Glomerular visceral epithelial cell (primary cell): ENCODE measurements around the gene ASIC3.
"Not testable (repeated sequence)": the region's sequence is repeated elsewhere in the genome, so short reads cannot be mapped to it uniquely, and the experiment has no call there.

Experiments
- DNase-seq: peaks from one replicate; pipeline ENCODE4 v3.0.0-alpha.2; 2016; ENCODE audit errors: extremely low spot score

ASIC3 gene

DNA sequence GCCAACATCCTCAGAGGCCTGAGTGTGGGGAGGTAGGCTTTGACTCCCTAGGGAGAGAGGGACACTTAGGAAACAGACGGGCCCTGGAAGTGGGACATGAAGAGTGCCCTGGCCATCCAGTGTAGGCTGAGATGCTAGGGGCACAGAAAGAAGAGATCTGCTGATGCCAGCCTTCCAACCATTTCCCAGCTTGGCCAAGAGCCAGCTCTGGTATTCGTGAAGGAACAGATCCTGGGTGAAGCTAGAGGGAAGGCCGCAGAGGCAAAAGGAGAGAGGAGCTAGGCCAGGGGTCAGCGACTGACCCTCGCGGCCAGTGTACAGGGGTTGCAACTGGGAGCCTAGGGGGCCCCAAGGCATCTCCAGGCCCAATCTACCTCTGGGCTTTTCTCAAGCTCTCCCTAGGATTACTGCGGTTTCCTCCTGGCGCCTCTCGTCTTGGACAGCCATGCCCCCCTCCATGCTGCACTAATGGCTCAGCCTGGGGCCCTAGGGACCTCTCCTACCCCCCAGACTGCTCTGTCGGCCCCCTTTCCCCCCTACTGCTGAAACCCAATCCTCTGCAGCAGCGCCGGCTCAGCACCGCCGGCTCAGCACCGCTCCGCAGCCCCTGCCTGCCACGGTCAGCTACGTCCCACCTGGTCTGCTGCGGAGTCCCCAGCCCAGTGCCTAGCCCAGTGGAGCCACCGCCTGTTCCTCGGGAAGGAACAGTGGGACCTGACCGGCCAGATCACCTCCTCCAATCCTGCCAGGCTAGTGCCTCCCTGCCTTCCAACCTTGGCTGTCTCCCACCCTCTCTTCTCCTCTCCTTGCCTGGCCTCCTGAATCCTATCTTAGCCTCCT is at the start of gene ASIC3:
Gene ASIC3, plus strand, starts transcription at position 556 of the 840 bp plus-strand sequence. CDS start 355 bp downstream, outside the sequence.
- no peak for DNase-seq

DNA sequence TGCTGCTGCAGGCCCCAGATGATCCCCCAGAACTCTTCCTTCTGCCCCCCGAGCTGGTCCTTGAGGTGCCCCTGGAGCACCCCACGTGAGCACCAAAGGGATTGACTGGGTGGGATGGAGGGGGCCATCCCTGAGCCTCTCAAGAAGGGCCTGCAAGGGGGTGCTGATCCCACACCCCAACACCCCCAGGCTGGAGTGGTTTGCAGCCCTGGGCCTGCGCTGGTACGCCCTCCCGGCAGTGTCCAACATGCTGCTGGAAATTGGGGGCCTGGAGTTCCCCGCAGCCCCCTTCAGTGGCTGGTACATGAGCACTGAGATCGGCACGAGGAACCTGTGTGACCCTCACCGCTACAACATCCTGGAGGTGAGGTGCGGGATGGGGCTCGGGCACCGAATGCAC is 49.3 kb upstream of the ASIC3 start:
- no peak for DNase-seq

DNA sequence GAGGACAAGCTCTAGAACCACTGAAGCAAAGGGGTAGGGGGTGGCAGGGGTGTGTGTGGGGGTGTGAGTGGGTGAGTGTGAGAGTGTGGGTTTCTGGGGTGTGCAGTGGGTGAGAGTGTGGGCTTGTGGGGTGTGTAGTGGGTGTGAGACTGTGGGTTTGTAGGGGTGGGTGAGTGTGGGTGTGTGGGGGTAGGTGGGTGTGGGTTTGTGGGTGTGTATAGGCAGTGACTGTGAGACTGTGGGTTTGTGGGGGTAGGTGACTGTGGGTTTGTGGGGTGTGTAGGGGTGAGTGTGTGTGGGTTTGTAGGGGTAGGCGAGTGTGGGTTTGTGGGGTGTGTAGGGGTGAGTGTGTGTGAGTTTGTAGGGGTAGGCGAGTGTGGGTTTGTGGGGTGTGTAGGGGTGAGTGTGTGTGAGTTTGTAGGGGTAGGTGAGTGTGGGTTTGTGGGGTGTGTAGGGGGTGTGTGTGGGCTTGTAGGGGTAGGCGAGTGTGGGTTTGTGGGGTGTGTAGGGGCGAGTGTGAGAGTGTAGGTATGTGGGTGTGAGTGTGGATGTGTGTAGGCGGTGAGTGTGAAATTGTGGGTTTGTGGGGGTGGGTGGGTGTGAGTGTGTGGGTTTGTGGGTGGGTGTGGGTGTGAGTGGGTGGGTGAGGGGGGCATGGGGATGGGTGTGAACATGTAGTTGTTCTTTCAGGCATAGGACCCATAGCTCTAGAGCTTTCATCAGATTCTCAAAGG is 48.7 kb upstream of the ASIC3 start:
- no peak for DNase-seq

DNA sequence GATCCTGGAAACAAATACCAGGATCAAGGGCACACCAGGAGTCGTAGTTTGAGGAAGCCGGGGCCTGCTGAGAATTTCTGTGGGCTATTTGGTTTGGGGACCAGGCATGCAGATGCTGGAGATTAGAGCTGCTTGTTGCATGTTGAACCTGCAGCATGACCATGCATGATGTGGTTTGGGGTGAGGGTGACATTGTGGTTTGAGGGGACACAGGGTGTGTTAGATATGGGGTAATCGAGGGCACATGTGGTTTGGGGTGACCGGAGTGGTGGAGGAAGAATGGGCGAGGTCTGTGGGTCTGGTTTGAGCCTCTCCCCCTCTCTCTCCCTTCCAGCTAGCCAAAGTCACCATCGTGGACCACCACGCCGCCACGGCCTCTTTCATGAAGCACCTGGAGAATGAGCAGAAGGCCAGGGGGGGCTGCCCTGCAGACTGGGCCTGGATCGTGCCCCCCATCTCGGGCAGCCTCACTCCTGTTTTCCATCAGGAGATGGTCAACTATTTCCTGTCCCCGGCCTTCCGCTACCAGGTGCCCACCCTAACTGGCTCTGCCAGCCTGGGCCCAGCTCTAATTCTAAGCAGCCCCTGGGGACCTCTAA is 47.3 kb upstream of the ASIC3 start:
- DNase-seq, result no peak

DNA sequence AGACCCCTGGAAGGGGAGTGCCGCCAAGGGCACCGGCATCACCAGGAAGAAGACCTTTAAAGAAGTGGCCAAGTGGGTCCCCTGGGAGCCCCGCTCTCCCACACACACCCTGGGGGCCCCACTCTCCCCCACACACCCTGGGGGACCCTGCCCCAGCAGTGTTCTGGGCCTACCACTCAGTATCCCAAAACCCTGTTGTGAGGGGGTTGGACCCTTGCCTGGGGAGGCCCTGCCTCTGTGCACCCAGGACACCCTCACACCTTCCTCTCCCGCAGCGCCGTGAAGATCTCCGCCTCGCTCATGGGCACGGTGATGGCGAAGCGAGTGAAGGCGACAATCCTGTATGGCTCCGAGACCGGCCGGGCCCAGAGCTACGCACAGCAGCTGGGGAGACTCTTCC is 46.8 kb upstream of the ASIC3 start:
- no peak for DNase-seq

DNA sequence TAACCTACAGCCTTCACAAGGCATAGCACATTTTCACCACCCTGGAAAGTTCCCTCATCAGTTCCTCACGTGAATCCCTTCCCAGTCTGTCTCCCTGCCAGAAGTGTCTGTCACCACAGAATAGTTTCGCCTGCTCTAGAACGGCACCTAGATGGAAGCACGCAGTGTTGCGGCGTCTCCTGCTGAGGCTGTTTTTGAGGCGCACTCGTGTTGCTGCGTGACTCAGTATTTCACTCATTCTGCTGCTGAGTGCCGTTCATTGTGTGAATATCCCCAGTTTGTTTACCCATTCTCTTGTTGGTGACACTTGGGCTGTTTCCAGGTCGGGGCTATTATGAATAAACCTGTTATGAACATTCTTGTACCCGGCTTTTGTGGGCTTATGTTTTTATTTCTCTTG is 44.8 kb upstream of the ASIC3 start:
- DNase-seq, result no peak

DNA sequence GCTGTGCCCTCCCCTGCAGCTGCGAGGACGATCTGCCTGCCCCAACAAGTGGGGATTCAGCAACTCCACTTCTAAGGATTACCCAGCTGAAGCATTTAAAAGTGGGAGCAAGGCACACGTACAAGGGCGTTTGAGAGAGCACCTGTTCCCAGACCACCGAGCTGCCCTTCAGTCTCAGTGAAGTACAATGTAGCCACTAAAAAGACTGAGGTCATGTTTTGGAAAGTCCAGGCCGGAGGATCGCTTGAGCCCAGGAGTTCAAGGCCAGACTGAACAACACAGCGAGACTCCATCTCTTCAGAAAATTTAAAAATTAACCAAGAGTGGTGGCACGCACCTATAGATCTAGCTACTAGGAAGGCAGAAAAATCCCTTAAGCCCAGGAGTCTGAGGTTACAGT is 42.8 kb upstream of the ASIC3 start:
- DNase-seq, result no peak

DNA sequence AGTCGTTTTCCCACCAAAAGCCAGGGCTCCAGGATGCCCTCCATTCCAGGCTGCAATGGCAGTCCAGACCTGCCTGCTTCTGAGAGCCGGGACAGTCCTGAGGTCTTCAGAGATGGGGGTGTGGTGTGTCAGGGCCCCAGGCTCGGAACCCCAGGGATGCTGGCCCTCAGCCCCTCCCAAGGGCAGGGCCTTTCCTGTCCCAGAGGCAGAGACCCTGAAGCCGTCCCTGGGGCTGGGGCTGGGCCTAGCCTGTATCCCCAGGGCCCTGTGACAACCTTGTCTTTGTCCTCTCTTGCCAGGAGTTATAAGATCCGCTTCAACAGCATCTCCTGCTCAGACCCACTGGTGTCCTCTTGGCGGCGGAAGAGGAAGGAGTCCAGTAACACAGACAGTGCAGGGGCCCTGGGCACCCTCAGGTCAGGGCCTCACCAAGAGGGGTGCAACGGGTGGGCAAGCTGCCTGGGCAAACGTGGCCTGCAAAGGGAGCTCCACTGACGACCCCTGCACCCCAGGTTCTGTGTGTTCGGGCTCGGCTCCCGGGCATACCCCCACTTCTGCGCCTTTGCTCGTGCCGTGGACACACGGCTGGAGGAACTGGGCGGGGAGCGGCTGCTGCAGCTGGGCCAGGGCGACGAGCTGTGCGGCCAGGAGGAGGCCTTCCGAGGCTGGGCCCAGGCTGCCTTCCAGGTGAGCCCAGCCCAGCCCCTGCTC is 41.6 kb upstream of the ASIC3 start:
- DNase-seq, result no peak

DNA sequence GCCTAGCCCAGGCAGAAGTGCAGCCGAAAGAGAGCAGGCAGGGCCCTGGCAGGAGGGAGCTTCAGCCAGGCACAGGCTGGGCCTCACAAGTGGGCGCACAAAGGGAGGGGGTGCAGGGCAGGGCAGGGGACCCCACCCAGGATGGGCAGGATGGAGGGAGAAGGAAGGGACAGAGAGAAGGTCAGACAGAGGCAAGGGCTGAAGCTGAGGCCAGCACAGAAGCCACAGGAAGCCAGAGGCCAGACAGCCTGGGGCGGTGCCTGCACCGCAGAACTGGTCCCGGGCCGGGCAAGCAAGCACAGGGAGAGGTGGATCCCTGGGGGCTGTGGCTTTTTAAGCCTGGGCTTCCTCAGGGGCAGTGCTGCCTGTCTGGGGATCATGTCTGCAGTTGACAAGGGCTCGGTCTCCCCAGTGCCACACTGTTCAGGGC is 40.8 kb upstream of the ASIC3 start:
- no peak for DNase-seq

DNA sequence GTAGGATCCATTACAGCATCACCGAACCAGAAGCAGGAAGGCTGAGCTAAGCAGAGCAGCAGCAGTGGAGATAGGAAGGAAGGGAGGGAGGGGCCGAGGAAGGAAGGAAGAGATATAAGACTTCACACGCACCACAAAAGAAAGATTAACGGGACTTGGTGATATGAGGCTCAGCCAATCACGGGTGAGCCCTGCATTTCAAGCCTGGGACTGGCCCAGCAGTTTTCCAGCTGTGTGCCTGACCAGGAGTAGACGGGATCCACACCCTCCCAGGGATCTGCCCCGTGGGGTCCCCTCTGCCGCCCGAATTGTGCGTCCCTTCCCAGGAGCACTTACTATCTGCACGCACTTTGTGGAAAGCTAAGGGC is 40.2 kb upstream of the ASIC3 start:
- no peak for DNase-seq

DNA sequence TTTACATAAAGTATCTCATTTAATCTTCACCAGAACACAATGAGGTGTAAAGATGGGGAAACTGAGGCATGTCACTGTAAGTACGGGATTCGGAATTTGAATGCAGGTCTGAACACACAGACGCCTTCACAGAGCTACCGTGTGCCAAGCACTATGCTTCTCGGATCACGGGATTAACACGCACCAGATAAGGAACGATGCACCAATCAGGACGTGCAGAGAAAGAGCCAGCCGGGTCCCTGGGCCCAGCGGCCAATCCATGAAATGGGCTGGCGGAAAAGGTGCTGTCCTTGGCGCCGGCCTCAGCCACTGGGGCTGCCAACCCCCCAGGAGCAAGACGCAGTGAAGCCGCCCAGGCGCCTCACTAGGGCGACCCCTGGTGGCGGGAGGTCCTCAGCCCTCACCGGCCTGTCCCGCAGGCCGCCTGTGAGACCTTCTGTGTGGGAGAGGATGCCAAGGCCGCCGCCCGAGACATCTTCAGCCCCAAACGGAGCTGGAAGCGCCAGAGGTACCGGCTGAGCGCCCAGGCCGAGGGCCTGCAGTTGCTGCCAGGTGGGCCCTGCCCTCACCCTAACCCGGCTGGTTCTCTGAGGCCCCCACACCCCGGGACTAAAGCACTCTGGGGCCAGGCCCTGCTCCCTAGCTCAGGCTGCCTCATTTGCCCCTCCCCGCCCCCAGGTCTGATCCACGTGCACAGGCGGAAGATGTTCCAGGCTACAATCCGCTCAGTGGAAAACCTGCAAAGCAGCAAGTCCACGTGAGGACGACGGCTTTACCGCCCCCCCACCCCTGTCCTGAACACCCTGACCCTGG is 39.6 kb upstream of the ASIC3 start:
- DNase-seq, result peak; percentile 34

DNA sequence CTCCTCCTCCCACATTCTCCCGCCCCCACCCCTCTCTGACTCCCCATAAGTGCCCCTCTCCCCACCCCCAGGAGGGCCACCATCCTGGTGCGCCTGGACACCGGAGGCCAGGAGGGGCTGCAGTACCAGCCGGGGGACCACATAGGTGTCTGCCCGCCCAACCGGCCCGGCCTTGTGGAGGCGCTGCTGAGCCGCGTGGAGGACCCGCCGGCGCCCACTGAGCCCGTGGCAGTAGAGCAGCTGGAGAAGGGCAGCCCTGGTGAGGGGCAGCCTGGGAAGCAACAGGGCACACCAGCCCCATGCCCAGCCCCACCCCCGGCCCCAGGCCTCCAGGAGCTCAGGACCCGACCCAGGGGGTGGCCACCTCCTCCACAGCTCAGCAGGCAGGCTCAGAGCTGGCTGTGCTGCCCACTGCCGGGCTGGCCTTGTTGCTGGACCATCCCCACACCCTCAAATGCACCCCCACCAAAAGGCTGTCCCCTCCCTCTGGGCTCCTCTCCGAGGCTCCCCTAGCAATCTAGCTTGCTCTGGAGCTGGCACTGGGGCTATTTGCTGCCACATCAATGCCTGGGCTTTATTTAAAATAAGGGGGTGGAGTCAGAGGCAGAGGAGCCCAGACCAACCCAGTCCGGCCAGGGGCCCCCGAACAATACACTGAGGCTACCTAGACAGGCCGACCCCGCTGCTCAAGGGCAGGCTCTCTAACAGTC is 38.8 kb upstream of the ASIC3 start:
- DNase-seq, result no peak

DNA sequence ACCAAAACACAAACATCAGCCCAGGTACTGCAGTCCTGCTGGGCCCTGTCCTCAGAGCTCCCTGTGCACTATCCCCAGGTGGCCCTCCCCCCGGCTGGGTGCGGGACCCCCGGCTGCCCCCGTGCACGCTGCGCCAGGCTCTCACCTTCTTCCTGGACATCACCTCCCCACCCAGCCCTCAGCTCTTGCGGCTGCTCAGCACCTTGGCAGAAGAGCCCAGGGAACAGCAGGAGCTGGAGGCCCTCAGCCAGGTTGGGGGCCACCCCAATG is 38.4 kb upstream of the ASIC3 start:
- no peak for DNase-seq

DNA sequence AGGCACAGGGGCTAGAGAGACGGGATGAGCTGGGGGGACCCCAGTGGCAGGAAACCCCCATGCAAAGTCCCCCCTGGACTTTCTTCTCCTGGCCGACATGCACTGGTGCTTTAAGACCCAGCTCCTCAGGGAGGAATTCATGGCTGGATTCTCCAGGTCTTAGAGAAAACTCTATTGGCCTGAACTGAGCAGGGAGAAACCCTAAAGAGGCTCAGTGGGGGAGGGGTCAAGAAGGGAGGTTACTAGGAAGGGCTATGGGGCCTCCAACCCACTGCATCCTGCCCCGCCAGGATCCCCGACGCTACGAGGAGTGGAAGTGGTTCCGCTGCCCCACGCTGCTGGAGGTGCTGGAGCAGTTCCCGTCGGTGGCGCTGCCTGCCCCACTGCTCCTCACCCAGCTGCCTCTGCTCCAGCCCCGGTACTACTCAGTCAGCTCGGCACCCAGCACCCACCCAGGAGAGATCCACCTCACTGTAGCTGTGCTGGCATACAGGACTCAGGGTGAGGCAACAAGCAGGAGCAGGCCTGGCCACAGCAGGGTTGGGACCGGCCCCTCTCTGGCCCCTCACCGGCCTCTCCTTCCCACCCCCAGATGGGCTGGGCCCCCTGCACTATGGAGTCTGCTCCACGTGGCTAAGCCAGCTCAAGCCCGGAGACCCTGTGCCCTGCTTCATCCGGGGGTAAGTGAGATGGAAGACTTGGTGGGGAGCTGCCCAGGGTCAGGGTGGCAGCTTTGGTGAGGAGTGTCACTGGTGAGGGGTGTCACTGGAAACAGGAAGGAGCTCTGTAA is 37.8 kb upstream of the ASIC3 start:
- DNase-seq, result peak; percentile 31

DNA sequence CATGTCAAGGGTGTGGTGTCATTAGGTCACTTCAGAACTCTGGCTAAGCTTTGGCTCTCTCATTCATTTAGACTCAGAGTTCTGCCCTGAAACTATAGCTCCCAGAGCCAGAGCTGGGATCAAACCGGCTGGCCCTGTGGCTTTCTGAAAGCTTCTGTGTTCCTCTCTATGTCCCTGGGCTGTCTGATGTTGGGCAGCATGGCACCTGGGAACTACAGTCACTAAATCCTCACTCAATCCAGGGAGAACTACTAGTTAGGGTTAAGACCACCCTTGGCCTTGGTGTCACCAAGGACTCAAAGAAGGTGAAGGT is 37.3 kb upstream of the ASIC3 start:
- DNase-seq, result no peak

DNA sequence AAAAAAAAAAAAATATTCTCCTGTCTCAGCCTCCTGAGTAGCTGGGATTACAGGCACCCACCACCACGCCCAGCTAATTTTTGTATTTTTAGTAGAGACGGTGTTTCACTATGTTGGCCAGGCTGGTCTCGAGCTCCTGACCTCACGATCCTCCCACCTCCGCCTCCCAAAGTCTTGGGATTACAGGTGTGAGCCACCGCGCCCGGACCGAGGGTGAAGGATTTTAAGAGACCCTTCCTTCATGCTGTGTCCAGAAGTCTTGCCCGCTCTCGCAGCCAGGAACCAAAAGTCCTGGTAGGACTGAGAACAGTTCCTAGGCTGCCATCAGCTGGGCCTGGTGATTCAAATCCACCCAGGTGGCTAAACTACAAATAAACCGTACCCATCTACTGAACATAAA is 36.7 kb upstream of the ASIC3 start:
- not testable (repeated sequence) for DNase-seq

DNA sequence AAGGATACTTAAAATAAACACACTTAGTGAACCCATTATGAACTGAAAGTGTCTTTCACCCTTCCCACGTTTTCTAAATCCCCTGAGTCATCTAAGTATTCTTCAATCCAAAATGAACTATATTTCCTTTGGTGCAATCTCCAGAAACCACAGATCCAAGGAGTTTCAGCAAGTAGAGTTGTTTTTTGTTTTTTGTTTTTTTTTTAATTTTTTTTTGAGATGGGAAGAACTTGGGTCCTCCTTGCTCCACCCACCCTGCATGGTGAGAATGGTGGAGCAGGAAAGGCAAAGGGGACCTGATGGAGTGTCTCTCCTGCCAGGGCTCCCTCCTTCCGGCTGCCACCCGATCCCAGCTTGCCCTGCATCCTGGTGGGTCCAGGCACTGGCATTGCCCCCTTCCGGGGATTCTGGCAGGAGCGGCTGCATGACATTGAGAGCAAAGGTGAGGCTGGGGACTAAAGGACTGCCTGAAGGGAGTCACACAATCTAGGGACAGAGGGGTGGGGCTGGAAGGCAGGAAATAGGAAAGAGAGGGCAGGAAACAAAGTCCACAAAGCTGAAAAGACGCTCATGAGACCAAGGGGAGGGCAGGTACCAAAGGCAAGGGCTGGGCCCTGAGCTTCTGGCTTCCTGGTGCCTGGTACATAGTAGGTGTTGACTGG is 36.2 kb upstream of the ASIC3 start:
- no peak for DNase-seq

DNA sequence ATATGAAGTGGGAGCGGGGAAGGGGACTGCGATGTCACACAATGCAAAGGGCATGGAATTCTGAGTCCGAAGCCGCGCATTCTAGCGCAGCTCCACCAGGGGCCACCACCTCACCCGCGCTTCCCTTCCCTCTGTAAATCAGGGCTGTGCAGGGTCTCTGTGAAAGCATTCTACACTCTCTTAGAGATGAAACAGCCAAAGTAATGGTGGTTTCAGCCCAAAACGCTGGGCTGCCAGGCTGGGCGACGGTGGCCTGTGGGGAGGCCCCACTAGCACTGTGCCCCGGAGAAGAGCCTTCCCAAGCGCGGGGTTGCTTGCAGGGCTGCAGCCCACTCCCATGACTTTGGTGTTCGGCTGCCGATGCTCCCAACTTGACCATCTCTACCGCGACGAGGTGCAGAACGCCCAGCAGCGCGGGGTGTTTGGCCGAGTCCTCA is 35.4 kb upstream of the ASIC3 start:
- DNase-seq, result peak; percentile 31

DNA sequence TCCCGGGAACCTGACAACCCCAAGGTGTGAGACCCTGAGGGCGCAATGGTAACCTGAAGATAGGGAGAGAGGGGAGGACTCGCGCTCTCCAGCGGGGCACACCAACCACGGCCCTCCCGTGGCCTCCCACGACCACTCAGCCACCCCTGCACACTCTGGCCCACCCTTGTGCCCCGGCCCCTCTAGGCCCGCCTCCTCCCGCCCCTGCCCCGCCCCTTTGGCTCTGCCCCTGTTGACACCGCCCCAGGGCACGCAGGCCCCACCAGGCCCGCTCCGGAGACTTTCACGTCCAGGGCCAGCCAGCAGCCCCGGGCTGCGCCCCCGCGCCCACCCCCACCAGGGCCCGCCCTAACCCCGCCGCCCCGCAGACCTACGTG is 35.0 kb upstream of the ASIC3 start:
- DNase-seq, result no peak
